ENCODE results near the gene C19orf73. TPM values are rescaled to one million over a fixed set of nuclear protein-coding genes. Genes with fewer than 3 reads are reported as not detected.

The C19orf73 gene
- total RNA-seq, 1 donor from 2014 or later = 1.0 TPM

GRCh38 chr19:49120868-49121267 is 1.9 kb upstream of the C19orf73 start:
- TF ChIP-seq, protein P1, sequence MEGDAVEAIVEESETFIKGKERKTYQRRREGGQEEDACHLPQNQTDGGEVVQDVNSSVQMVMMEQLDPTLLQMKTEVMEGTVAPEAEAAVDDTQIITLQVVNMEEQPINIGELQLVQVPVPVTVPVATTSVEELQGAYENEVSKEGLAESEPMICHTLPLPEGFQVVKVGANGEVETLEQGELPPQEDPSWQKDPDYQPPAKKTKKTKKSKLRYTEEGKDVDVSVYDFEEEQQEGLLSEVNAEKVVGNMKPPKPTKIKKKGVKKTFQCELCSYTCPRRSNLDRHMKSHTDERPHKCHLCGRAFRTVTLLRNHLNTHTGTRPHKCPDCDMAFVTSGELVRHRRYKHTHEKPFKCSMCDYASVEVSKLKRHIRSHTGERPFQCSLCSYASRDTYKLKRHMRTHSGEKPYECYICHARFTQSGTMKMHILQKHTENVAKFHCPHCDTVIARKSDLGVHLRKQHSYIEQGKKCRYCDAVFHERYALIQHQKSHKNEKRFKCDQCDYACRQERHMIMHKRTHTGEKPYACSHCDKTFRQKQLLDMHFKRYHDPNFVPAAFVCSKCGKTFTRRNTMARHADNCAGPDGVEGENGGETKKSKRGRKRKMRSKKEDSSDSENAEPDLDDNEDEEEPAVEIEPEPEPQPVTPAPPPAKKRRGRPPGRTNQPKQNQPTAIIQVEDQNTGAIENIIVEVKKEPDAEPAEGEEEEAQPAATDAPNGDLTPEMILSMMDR (conservative IDR thresholded peaks at IDR 0.05) = no peak
- H3K4me1 Mint-ChIP-seq = peaks cover 25% of the 10 kb centered on the region
- no peak overlapping the region for H3K27ac Mint-ChIP-seq (ENCODE audit: unreplicated experiment)
- H3K36me3 Mint-ChIP-seq (ENCODE audit: low read depth) = no peaks in the 10 kb centered on the region
- DNase-seq (ENCODE audit: low read depth, low spot score) = no peak
- H3K4me3 Mint-ChIP-seq = peak overlapping the region; percentile 86
- H3K27me3 Mint-ChIP-seq (ENCODE audit: low read depth) = peaks cover 39% of the 10 kb centered on the region
- no peaks in the 10 kb centered on the region for H3K9me3 Mint-ChIP-seq

- Mint-ChIP-seq H3K9me3 (no peaks in the 10 kb centered on the region), H3K27ac (ENCODE audit: unreplicated experiment) (no peak overlapping the region), H3K36me3 (ENCODE audit: low read depth) (no peaks in the 10 kb centered on the region), H3K4me1 (peaks cover 27% of the 10 kb centered on the region), H3K27me3 (ENCODE audit: low read depth) (peaks cover 39% of the 10 kb centered on the region), H3K4me3 (peak overlapping the region; percentile 86)
- no peak for DNase-seq (ENCODE audit: low read depth, low spot score)
- TF ChIP-seq, protein P1 (conservative IDR thresholded peaks at IDR 0.05) = no peak
Observed at GRCh38 chr19:49120325-49120683, 1.4 kb upstream of the C19orf73 start.

DNA sequence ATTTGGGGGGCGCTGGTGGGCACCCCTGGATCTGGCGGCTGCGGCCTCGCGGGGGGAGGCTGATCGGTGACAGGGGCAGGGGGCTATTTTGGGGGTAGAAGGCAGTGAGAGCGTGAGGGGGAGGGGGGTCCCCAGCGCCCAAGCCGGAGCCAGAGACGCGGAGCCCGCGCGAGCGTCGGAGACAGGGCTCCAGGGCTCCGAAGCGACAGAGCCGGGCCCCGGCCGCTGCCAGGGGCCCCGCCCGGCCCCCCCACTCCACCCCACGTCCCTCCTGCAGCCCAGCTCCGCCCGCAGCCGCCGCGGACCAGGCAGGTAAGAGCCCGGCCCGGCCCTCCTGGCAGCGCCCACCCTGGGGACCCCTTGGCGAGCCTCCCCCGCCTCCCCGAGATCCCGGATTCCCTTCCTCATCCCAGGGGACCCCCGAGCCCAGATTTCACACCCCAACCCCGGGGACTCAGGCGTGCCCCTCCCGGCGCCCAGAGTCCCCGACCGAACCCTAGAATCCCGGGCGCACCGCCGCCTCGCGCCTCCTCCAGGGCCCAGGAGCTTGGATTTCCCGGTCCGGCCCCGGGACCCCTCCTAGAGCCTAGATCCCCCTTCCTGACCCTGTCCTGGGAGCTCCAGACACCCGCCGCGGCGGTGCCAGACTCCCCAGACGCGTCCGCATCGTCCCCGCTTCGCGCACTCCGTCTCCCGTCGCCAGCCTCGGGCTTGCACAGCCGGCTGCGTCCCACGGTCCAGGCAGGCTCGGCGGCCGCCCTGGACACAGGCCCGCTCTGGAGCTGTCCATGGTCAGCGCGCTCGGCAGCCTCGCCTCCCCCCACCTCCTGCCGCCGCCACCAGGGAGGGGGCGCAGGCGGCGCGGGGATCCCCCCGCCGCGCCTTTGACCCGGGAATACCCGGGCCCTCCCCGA is 725 bp upstream of the C19orf73 start, which contains the start of gene PPFIA3:
Gene PPFIA3, plus strand, starts transcription at position 134 of the 914 bp plus-strand sequence. CDS start 8,330 bp downstream, outside the sequence.
- Mint-ChIP-seq H3K27me3 (ENCODE audit: low read depth) (peaks cover 42% of the 10 kb centered on the region), H3K4me3 (peak within 1 kb of the TSS; percentile 87), H3K27ac (ENCODE audit: unreplicated experiment) (peak within 1 kb of the TSS; percentile 81), H3K9me3 (no peaks in the 10 kb centered on the region), H3K36me3 (ENCODE audit: low read depth) (no peaks in the 10 kb centered on the region), H3K4me1 (peaks cover 31% of the 10 kb centered on the region)
- TF ChIP-seq, protein P1 (conservative IDR thresholded peaks at IDR 0.05) = no peak
- peak; percentile 55 for DNase-seq (ENCODE audit: low read depth, low spot score)

DNA sequence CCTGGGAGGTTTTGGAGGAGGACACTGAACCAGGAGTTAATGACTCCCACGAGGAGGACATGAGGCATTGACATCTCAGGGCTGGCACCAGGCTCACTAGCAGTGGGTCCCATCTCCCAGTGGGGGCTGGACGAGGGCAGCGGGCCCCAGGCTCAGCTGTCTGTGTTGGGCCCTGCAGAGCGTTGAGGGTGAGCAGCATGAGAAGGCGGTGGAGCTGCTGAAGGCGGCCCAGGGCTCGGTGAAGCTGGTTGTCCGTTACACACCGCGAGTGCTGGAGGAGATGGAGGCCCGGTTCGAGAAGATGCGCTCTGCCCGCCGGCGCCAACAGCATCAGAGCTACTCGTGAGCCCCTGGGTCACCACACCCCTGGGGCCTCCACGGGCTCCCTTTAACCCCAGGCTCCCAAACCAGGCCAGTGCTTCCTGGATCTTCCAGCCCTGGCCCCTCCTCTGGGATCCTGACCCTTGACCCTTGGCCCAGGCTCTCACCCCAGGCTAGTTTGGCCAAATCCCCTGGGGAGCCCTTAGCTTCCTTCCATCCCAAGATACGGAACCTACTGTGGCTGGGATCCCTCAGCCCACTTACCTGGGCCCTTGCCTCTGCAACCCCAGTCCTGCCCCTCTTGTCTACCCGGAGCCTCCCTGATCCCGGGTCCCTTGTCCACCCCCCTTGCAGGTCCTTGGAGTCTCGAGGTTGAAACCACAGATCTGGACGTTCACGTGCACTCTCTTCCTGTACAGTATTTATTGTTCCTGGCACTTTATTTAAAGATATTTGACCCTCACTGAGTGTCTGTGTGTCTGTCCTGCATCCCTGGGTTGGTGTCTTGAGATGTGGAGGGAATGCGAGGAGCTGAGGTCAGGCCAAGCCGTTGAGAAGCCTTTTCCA is 1.0 kb downstream of the C19orf73 start:
- Mint-ChIP-seq H3K9me3 (no peaks in the 10 kb centered on the region), H3K4me3 (peak overlapping the region; percentile 87), H3K4me1 (peaks cover 41% of the 10 kb centered on the region), H3K27ac (ENCODE audit: unreplicated experiment) (peak overlapping the region; percentile 81), H3K27me3 (ENCODE audit: low read depth) (peaks cover 41% of the 10 kb centered on the region), H3K36me3 (ENCODE audit: low read depth) (no peaks in the 10 kb centered on the region)
- TF ChIP-seq, protein P1 (conservative IDR thresholded peaks at IDR 0.05) = no peak
- no peak for DNase-seq (ENCODE audit: low read depth, low spot score)

DNA sequence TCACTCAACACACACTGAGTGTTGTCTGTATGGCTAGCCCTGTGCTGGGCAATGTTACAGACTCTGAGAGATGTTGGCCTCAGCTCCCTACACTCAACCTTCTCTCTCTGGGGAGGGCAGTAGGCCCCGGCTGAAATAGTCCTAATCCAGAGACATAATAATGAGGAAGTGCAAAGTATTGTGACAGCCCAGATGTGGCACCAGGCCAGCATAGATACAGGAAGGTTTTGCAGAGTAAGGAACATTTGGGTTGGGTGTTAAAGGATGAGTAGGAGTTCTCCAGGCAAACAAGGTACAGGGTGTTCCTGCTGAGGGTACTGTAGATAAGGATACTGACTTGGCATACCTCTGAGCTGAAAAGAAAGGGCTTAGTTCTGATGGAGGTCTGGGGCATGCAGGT is 2.4 kb downstream of the C19orf73 start:
- H3K27ac Mint-ChIP-seq (ENCODE audit: unreplicated experiment) = no peak overlapping the region
- H3K36me3 Mint-ChIP-seq (ENCODE audit: low read depth) = no peaks in the 10 kb centered on the region
- H3K4me1 Mint-ChIP-seq = peaks cover 41% of the 10 kb centered on the region
- peak overlapping the region; percentile 87 for H3K4me3 Mint-ChIP-seq
- no peak for DNase-seq (ENCODE audit: low read depth, low spot score)
- TF ChIP-seq, protein P1 (conservative IDR thresholded peaks at IDR 0.05) = no peak
- H3K27me3 Mint-ChIP-seq (ENCODE audit: low read depth) = peaks cover 33% of the 10 kb centered on the region
- no peaks in the 10 kb centered on the region for H3K9me3 Mint-ChIP-seq

All from neural crest cell (in vitro differentiated cells).